Measurements from ENCODE around the gene MT1H.
"Not testable (repeated sequence)": the region's sequence is repeated elsewhere in the genome, so short reads cannot be mapped to it uniquely, and the experiment has no call there.

MT1H gene

GRCh38 chr16:56684926-56685590 lies 15.4 kb downstream of the MT1H start:
- DNase-seq = no peak

- no peak for DNase-seq
Observed at GRCh38 chr16:56686758-56687157, 17.1 kb downstream of the MT1H start.

GRCh38 chr16:56688762-56689161 lies 19.1 kb downstream of the MT1H start:
- no peak for DNase-seq

DNA sequence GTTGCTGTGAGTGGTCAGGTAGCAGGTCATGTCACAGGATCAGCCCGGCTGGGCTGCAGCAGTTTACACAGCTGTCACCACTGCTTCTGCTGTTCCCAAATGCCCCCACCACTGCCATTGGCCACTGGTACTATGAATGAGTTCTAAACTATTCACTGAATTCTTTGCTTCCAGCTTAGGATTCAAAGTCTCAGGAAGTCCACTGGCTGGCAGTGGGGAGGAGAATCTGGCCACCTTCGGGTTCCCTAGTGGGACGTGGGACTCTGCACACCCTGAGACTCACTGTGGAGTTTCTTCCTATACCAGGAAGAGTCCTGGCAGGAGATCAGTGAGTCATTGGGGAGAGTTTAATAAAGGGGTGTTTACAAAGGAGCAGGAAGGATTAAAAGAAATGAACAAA lies 19.6 kb downstream of the MT1H start:
- DNase-seq = no peak

DNA sequence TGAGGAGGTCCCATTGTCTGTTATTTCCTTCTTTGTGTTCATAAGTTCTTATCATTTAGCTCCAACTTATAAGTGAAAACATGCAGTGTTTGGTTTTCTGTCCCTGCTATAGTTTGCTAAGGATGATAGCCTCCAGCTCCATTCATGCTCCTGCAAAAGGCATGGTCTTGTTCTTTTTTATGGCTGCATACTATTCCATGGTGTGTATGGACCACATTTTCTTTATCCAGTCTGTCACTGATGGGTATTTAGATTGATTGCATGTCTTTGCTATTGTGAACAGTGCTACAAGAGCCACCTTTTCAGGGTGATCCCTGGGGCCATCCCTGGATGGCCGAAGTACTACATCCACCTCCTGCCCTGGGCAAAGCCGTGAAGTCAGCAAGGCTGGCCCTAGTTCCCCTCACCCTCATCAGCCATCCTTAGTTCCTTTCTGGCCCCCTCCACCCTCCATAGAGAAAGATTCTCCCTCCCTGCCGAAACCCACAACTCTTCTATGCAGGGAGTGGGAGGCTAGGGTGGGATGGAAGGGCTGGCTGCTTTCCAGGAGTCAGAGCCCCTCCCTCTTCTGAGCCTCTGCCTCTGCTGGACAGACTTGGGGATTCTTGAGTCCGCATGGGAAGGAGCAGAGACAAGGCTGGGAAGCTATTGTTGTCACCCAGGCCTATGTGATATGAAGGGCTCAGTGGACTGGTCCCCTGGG lies 21.0 kb downstream of the MT1H start:
- no peak for DNase-seq

DNA sequence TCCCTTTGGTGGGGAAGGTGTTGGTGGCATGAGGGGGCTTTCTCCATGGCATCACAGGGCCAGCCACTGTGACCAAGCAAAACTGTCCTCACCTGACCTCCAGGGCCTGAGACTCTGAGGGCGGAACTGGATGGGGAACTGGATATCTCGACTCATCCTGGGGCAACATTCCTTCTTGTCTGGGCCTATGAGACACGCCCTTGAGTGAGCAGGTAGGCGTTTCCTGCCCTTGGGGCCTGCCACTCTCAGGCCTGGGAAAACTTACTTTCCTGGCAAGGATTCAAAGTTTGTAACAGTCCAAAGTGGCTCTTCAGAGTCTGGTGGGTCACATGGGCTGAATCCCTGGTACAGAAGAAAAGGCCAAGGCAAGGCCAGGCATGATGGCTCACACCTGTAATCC lies 22.3 kb downstream of the MT1H start:
- no peak for DNase-seq

DNA sequence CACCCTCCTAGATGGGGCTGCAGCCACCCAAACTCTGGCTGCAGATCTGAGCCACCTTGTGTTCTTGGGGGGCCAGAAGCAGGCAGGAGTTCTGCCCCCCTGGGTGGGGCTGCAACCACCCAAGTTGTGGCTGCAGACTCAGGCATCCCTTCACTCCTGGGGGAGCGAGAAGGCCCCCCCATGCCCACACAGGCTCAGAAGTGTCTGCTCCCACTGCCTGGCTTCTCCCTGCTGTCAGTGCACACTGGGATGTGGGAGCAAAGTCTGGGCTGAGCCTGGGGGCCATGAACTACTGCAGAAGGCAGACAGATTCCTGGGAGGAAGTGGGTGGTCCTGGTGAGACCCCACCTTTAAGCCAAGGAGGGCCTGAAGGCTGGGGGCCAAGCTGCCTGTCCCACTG lies 25.6 kb downstream of the MT1H start:
- no peak for DNase-seq

DNA sequence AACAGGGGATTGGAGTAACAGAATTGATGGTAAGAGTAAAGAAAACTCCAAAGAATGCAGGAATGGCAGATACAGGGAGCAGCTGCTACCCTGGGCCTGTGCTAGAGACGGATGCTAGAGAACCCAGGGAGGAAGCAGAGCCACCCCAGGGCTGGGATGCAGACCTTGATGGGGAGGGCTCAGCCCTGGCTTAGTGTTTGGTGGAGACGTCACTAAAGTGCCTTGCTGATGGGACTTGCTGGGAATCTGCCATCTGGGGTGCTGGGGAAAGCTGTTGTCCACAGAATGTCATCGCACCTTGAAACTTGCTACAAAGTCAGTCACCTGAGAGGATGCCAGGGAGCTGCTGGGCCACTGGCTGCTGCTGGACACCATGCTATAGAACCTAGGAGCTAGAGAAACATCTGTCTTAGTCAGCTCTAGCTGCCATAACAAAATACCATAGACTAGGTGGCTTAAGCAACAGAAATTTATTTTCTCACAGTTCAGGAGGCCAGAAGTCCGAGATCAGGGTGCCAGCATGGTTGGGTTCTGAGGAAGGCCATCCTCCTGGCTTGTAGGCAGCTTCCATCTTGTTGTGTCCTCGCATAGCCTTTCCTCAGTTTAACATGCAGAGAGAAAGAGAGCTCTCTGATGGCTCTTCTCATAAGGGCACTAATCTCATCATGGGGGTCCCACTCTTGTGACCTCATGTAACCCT lies 28.0 kb downstream of the MT1H start:
- no peak for DNase-seq

- DNase-seq = no peak
Observed at GRCh38 chr16:56700195-56700594, 30.6 kb downstream of the MT1H start.

DNA sequence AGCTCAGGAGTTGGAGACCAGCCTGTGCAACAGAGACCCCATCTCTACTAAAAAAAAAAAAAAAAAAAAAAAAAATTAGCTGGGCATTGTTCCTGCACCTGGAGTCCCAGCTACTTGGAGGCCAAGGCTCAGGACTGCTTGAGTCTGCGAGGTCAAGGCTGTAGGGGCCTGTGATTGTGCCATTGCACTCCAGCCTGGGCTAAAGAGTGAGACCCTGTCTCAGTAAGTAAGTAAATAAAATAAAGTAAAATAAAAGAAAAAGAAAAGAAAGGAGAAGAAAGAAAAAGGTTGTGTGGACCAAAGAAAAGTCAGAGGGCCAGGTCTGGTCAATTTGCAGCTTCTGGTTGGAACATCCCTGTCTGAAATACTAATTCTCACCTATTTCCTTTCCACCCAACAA lies 31.0 kb downstream of the MT1H start:
- DNase-seq = no peak

DNA sequence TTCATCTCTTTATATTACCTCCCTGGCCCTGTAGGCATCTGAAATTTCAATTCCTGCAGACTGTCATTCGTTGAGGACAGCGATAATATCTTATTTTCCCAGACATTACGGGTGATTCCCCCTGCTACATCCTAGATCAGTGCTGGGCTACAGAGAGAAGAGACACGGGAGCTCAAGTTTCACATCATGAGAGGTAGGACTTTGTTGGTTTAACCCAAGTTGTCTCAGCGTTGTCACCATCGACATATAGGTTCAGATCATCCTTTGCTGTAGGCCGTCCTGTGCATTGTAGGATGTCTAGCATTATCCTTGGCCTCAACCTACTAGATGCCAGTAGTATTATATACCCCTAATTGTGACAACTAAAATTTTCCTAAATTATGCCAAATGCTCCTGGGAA lies 31.9 kb downstream of the MT1H start:
- no peak for DNase-seq

GRCh38 chr16:56702836-56703235 lies 33.2 kb downstream of the MT1H start:
- DNase-seq = no peak

DNA sequence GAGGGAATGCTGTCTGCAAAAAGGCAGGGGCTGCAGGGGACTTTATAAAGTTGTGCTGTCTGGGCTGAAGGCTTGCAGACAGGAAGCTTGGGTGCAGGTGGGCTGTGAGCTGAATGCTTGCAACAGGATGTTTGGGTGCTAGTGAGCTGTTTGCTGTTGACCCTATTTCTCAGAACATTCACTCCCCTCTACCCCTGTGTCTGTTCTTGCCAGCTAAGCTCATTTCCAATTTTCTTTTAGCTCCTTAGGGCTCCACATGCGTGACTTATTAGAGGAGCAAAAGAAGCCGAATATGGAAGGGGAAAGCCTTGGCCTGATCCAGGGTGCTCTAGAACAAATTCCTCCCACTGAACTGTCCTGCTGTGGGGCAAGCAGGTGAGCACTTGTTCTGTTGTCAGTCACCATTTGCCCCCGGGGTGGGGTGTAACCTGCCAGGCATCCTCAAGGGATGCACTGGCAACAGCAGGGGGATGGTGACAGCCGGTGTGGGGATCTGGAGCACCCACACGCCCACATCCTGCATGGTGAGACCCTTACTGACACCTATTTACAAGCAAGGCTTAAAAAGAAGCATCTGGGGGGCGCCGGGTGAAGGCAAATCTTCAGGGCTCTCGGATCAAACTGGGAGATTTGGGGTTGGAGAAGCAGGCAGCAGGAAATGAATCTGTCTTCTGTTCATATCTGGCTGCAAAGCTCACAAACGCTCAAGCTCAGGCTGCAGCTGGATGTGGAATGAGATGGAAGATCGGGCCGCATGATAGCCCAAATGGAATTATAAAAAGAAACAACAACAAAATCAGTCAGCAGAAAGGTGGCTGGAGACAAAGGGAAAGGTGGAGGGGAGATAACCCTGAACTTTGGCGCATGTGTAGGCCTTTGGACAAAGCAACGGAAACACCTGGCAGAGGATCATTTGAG lies 39.2 kb downstream of the MT1H start:
- DNase-seq = no peak

DNA sequence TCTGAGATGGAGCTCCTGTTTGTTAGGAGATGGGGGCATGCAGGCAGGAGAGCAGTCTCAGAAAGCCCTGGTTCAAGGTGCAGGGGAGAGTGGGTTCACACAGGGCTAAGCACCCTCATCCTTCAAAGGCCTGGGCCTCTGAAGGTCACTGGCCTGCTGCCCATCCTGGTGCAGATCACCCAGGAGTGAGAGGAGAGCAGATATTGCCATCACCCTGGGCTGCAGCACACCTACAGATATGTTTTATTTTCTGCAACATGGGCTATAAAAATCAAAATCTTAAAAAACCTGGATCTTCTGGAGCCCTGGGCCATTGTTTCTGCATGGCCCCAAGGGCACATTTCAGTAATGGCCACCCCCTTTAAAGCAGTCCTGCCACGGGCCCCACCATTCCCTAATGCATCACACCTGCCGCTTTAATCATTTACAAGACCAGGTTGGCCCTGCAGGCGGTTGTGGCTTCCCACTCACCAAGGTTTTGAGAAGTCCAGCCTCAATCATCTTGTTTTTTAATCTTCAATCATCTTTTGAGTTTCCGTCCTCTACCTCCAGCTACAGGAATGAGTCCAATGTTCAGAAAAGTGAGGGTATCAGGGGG lies 39.9 kb downstream of the MT1H start:
- no peak for DNase-seq

GRCh38 chr16:56710181-56710737 lies 40.6 kb downstream of the MT1H start:
- no peak for DNase-seq

DNA sequence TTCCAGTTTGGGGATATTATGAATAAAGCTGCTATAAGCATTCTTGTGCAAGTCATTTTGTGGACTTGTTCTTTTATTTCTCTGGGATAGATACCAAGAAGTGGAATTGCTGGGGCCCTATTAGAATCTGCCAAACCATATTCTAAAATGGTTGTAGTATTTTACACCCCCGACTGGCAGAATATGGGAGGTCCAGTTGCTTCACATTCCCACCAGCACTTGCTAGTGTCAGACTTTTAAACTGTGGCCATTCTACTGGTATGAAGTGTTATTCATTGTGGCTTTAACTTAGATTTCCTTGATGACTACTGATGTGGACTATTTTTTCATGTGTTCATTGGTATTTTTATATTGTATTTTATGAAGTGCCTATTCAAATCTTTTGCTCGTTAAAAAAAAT lies 42.2 kb downstream of the MT1H start:
- no peak for DNase-seq

- no peak for DNase-seq
Observed at GRCh38 chr16:56713794-56714193, 44.2 kb downstream of the MT1H start.

DNA sequence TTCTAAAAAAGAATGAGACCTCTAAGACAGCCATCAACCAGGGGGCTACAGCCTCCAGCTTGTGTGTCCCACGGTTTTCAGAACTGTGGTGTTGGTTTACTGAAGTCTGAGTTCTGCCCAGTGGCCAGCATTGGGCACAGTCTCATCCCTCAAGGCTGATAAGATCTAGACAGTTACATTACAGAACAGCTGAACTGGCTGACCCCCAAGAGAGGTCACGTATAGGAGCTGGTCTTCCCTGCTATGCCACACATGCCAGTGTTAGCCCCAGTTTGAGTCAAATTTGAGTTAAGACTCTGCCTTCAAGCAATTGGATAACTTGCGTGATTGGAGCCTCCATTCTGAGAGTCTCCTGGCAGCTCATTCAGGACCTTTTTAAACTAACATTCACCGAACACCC lies 45.5 kb downstream of the MT1H start:
- no peak for DNase-seq

GRCh38 chr16:56716761-56717160 lies 47.1 kb downstream of the MT1H start:
- DNase-seq = no peak

GRCh38 chr16:56717532-56717931 lies 47.9 kb downstream of the MT1H start:
- not testable (repeated sequence) for DNase-seq
